MM.1S (cell line): ENCODE measurements around the gene HOXC9.

Experiments
- DNase-seq: peaks from one replicate; pipeline ENCODE4 v3.0.0-alpha.2; 2015
- H2AFZ ChIP-seq: fragments of 300-600 bp; sonication (generic); 2 replicates; pipeline ENCODE4 v1.6.0; 2016; ENCODE audit warnings: antibody characterized with exemption, low read length
- H3F3A ChIP-seq: fragments of 300-600 bp; sonication (generic); 2 replicates; pipeline ENCODE4 v1.6.1; 2016; ENCODE audit warnings: mild to moderate bottlenecking, antibody characterized with exemption, low read length, moderate library complexity, mixed read lengths; ENCODE audit not compliant: insufficient read depth
- H3K27ac ChIP-seq: fragments of 300-600 bp; sonication (generic); 2 replicates; pipeline ENCODE4 v1.5.1; 2016; ENCODE audit warnings: mild to moderate bottlenecking, low read length
- H3K27me3 ChIP-seq: fragments of 300-600 bp; sonication (generic); replicated peaks from 2 replicates; pipeline ENCODE4 v1.6.0; 2016; ENCODE audit warnings: low read length; ENCODE audit not compliant: insufficient read depth
- H3K36me3 ChIP-seq: fragments of 300-600 bp; sonication (generic); replicated peaks from 2 replicates; pipeline ENCODE4 v1.6.1; 2016; ENCODE audit warnings: mild to moderate bottlenecking, low read length, mixed read lengths; ENCODE audit not compliant: insufficient read depth
- H3K4me1 ChIP-seq: fragments of 300-600 bp; sonication (generic); 2 replicates; pipeline ENCODE4 v1.6.1; 2016; ENCODE audit warnings: low read length, mixed read lengths
- H3K4me2 ChIP-seq: fragments of 300-600 bp; sonication (generic); 2 replicates; pipeline ENCODE4 v1.6.0; 2016; ENCODE audit warnings: low read depth, low read length
- H3K4me3 ChIP-seq: fragments of 300-600 bp; sonication (generic); 2 replicates; pipeline ENCODE4 v1.5.1; 2016; ENCODE audit warnings: low read length, mixed read lengths
- H3K79me2 ChIP-seq: fragments of 300-600 bp; sonication (generic); 2 replicates; pipeline ENCODE4 v1.6.1; 2016; ENCODE audit warnings: mixed run types, low read length, mixed read lengths
- H3K9ac ChIP-seq: fragments of 300-600 bp; sonication (generic); 2 replicates; pipeline ENCODE4 v1.6.1; 2016; ENCODE audit warnings: low read length, mixed read lengths
- H3K9me2 ChIP-seq: fragments of 300-600 bp; sonication (generic); replicated peaks from 2 replicates; pipeline ENCODE4 v1.6.1; 2016; ENCODE audit warnings: mild to moderate bottlenecking, low read length, mixed read lengths; ENCODE audit not compliant: insufficient read depth
- H3K9me3 ChIP-seq: fragments of 300-600 bp; sonication (generic); replicated peaks from 2 replicates; pipeline ENCODE4 v1.6.1; 2016; ENCODE audit warnings: mild to moderate bottlenecking, low read length, mixed read lengths; ENCODE audit not compliant: insufficient read depth
- H4K20me1 ChIP-seq: fragments of 300-600 bp; sonication (generic); 2 replicates; pipeline ENCODE4 v1.6.1; 2016; ENCODE audit warnings: mild to moderate bottlenecking, low read length, moderate library complexity, mixed read lengths; ENCODE audit not compliant: insufficient read depth
- CTCF ChIP-seq: fragments of 300-600 bp; sonication (generic); IDR thresholded peaks from 2 replicates; pipeline ENCODE4 v1.5.1; 2016; ENCODE audit warnings: antibody characterized with exemption, low read length, mixed read lengths
- EZH2 ChIP-seq: fragments of 300-600 bp; sonication (generic); optimal IDR thresholded peaks from 2 replicates; pipeline ENCODE3; 2017; ENCODE audit warnings: low read depth, mild to moderate bottlenecking, antibody characterized with exemption, low read length, mixed read lengths
- EZH2phosphoT487 ChIP-seq: fragments of 300-600 bp; sonication (generic); IDR thresholded peaks from 2 replicates; pipeline ENCODE4 v1.6.1; 2018; ENCODE audit warnings: antibody characterized with exemption, low read length

Gene HOXC9

GRCh38 chr12:53967421-53967925, 32.5 kb upstream of the HOXC9 start:
- Histone ChIP-seq H3K4me3 (no peak overlapping the region), H3K9ac (no peak overlapping the region), H2AFZ (no peak overlapping the region), H3K36me3 (no peaks in the 10 kb centered on the region), H3K79me2 (no peaks in the 10 kb centered on the region), H3K9me3 (no peaks in the 10 kb centered on the region), H4K20me1 (no peaks in the 10 kb centered on the region), H3K27ac (no peak overlapping the region), H3K4me2 (no peak overlapping the region), H3K4me1 (no peaks in the 10 kb centered on the region), H3K9me2 (no peaks in the 10 kb centered on the region), H3F3A (no peaks in the 10 kb centered on the region), H3K27me3 (peaks cover 100% of the 10 kb centered on the region)
- TF ChIP-seq CTCF = no peak
- TF ChIP-seq EZH2 = no peak
- no peak for TF ChIP-seq EZH2phosphoT487
- DNase-seq = no peak

- Histone ChIP-seq H3F3A (no peaks in the 10 kb centered on the region), H3K27ac (no peak overlapping the region), H3K4me3 (no peak overlapping the region), H3K36me3 (no peaks in the 10 kb centered on the region), H3K9ac (no peak overlapping the region), H3K4me2 (no peak overlapping the region), H3K9me3 (no peaks in the 10 kb centered on the region), H4K20me1 (no peaks in the 10 kb centered on the region), H2AFZ (no peak overlapping the region), H3K9me2 (no peaks in the 10 kb centered on the region), H3K79me2 (no peaks in the 10 kb centered on the region), H3K27me3 (peaks cover 100% of the 10 kb centered on the region), H3K4me1 (no peaks in the 10 kb centered on the region)
- no peak for TF ChIP-seq EZH2phosphoT487
- no peak for TF ChIP-seq CTCF
- no peak for TF ChIP-seq EZH2
- no peak for DNase-seq
Observed at GRCh38 chr12:53968214-53969127, 31.5 kb upstream of the HOXC9 start.

GRCh38 chr12:53969588-53970259, 30.2 kb upstream of the HOXC9 start:
- TF ChIP-seq EZH2 (no peak), CTCF (no peak), EZH2phosphoT487 (no peak)
- Histone ChIP-seq H4K20me1 (no peaks in the 10 kb centered on the region; the same call in 1 of the 2 replicates), H3K27me3 (peaks cover 100% of the 10 kb centered on the region), H3K9ac (no peak overlapping the region), H3K4me3 (no peak overlapping the region), H3F3A (no peaks in the 10 kb centered on the region), H3K79me2 (no peaks in the 10 kb centered on the region), H3K36me3 (no peaks in the 10 kb centered on the region), H3K4me1 (no peaks in the 10 kb centered on the region), H3K9me3 (no peaks in the 10 kb centered on the region), H3K4me2 (no peak overlapping the region), H2AFZ (no peak overlapping the region), H3K27ac (no peak overlapping the region), H3K9me2 (no peaks in the 10 kb centered on the region)
- no peak for DNase-seq
